Measurements from ENCODE around the gene SOCS3.
A peak's percentile ranks its signal among the peaks of the same experiment; 100 is the strongest.
"Not testable (repeated sequence)": the region's sequence is repeated elsewhere in the genome, so short reads cannot be mapped to it uniquely, and the experiment has no call there.

Gene SOCS3

GRCh38 chr17:78347453-78347852, 12.4 kb downstream of the SOCS3 start:
- no peak for DNase-seq

GRCh38 chr17:78346605-78347250, 13.1 kb downstream of the SOCS3 start:
- no peak for DNase-seq

- DNase-seq = no peak
These were observed 13.9 kb downstream of the SOCS3 start for GRCh38 chr17:78345791-78346494.

GRCh38 chr17:78345172-78345571, 14.7 kb downstream of the SOCS3 start:
- no peak for DNase-seq

GRCh38 chr17:78344666-78345065, 15.2 kb downstream of the SOCS3 start:
- no peak for DNase-seq

- DNase-seq = peak; percentile 77
These were observed 16.2 kb downstream of the SOCS3 start for GRCh38 chr17:78343543-78344201.

GRCh38 chr17:78343187-78343542, 16.7 kb downstream of the SOCS3 start:
- DNase-seq = no peak

GRCh38 chr17:78342449-78343186, 17.3 kb downstream of the SOCS3 start:
- DNase-seq = no peak

GRCh38 chr17:78341559-78342448, 18.1 kb downstream of the SOCS3 start:
- peak; percentile 45 for DNase-seq

GRCh38 chr17:78340183-78340955, 19.5 kb downstream of the SOCS3 start:
- DNase-seq = no peak

- no peak for DNase-seq
These were observed 21.2 kb downstream of the SOCS3 start for GRCh38 chr17:78338486-78339259.

- no peak for DNase-seq
These were observed 22.4 kb downstream of the SOCS3 start for GRCh38 chr17:78337244-78338109.

GRCh38 chr17:78335209-78335608, 24.7 kb downstream of the SOCS3 start:
- DNase-seq = no peak

- DNase-seq = no peak
These were observed 26.9 kb downstream of the SOCS3 start for GRCh38 chr17:78332991-78333390.

GRCh38 chr17:78331355-78331754, 28.5 kb downstream of the SOCS3 start:
- not testable (repeated sequence) for DNase-seq

GRCh38 chr17:78330570-78331224, 29.2 kb downstream of the SOCS3 start:
- DNase-seq = no peak

GRCh38 chr17:78329263-78330059, 30.4 kb downstream of the SOCS3 start:
- no peak for DNase-seq

- no peak for DNase-seq
These were observed 32.0 kb downstream of the SOCS3 start for GRCh38 chr17:78327880-78328279.

Measured in activated CD4-positive, CD25-positive, alpha-beta regulatory T cell treated with anti-CD3 and anti-CD28 coated beads, Interleukin-2, amount 50 U/mL, for 72 hours (primary cell).